ENCODE data around the gene ZDHHC11.
"Not testable (repeated sequence)": the region's sequence is repeated elsewhere in the genome, so short reads cannot be mapped to it uniquely, and the experiment has no call there.

ZDHHC11 gene

GRCh38 chr5:842402-843221 is 8.2 kb downstream of the ZDHHC11 start:
- DNase-seq, result not testable (repeated sequence)

- DNase-seq, result not testable (repeated sequence)
Observed at GRCh38 chr5:841531-842401, 9.0 kb downstream of the ZDHHC11 start.

GRCh38 chr5:840974-841435 is 9.8 kb downstream of the ZDHHC11 start:
- DNase-seq, result not testable (repeated sequence)

GRCh38 chr5:840118-840973 is 10.4 kb downstream of the ZDHHC11 start:
- DNase-seq, result not testable (repeated sequence)

- DNase-seq, result not testable (repeated sequence)
Observed at GRCh38 chr5:838431-838851, 12.3 kb downstream of the ZDHHC11 start.

- DNase-seq, result not testable (repeated sequence)
Observed at GRCh38 chr5:837621-838121, 13.1 kb downstream of the ZDHHC11 start.

GRCh38 chr5:835933-836612 is 14.7 kb downstream of the ZDHHC11 start:
- not testable (repeated sequence) for DNase-seq

GRCh38 chr5:834013-834412 is 16.8 kb downstream of the ZDHHC11 start:
- DNase-seq, result not testable (repeated sequence)

- DNase-seq, result not testable (repeated sequence)
Observed at GRCh38 chr5:828194-828593, 22.6 kb downstream of the ZDHHC11 start.

- DNase-seq, result not testable (repeated sequence)
Observed at GRCh38 chr5:825544-825943, 25.2 kb downstream of the ZDHHC11 start.

GRCh38 chr5:821504-821903 is 29.3 kb downstream of the ZDHHC11 start:
- DNase-seq, result no peak

GRCh38 chr5:820245-820644 is 30.5 kb downstream of the ZDHHC11 start:
- no peak for DNase-seq

- no peak for DNase-seq
Observed at GRCh38 chr5:819078-819477, 31.7 kb downstream of the ZDHHC11 start.

GRCh38 chr5:816176-816575 is 34.6 kb downstream of the ZDHHC11 start:
- no peak for DNase-seq

GRCh38 chr5:815449-815848 is 35.3 kb downstream of the ZDHHC11 start:
- DNase-seq, result no peak

GRCh38 chr5:813575-813974 is 37.2 kb downstream of the ZDHHC11 start:
- not testable (repeated sequence) for DNase-seq

- not testable (repeated sequence) for DNase-seq
Observed at GRCh38 chr5:811384-811783, 39.4 kb downstream of the ZDHHC11 start.

GRCh38 chr5:807719-808514 is 42.9 kb downstream of the ZDHHC11 start:
- DNase-seq, result not testable (repeated sequence)

GRCh38 chr5:801472-801871 is 49.3 kb downstream of the ZDHHC11 start:
- no peak for DNase-seq

GRCh38 chr5:801055-801454 is 49.7 kb downstream of the ZDHHC11 start:
- not testable (repeated sequence) for DNase-seq
